Hepatocyte (in vitro differentiated cells): ENCODE measurements around the gene SH3BP4. TPM values are rescaled to one million over a fixed set of nuclear protein-coding genes. Genes with fewer than 3 reads are reported as not detected.
A peak's percentile ranks its signal among the peaks of the same experiment; 100 is the strongest.

Experiments
- DNase-seq: peaks from one replicate; pipeline ENCODE4 v3.0.0-alpha.2; 2016; ENCODE audit warnings: low spot score
- H2AFZ ChIP-seq: fragments of 200-600 bp; sonication (generic); 2 replicates; pipeline ENCODE4 v1.6.0; 2016; ENCODE audit warnings: antibody characterized with exemption, mild to moderate bottlenecking
- H3K27ac ChIP-seq: fragments of 200-600 bp; sonication (generic); 2 replicates; pipeline ENCODE4 v1.5.1; 2016; ENCODE audit warnings: mild to moderate bottlenecking
- H3K27me3 ChIP-seq: fragments of 200-600 bp; sonication (generic); 2 replicates; pipeline ENCODE4 v1.6.1; 2016
- H3K36me3 ChIP-seq: fragments of 200-600 bp; sonication (generic); replicated peaks from 2 replicates; pipeline ENCODE4 v1.5.1; 2016; ENCODE audit warnings: low read depth; ENCODE audit not compliant: insufficient read depth
- H3K4me1 ChIP-seq: fragments of 200-600 bp; sonication (generic); 2 replicates; pipeline ENCODE4 v1.5.1; 2016; ENCODE audit warnings: mild to moderate bottlenecking, moderate library complexity; ENCODE audit not compliant: insufficient read depth
- H3K4me2 ChIP-seq: fragments of 200-600 bp; sonication (generic); 2 replicates; pipeline ENCODE4 v1.6.0; 2016
- H3K4me3 ChIP-seq: fragments of 200-600 bp; sonication (generic); 2 replicates; pipeline ENCODE4 v1.5.1; 2016; ENCODE audit warnings: mild to moderate bottlenecking
- H3K79me2 ChIP-seq: fragments of 200-600 bp; sonication (generic); 2 replicates; pipeline ENCODE4 v1.6.0; 2017; ENCODE audit warnings: mild to moderate bottlenecking
- H3K9me2 ChIP-seq: fragments of 200-600 bp; sonication (generic); replicated peaks from 2 replicates; pipeline ENCODE4 v1.6.0; 2017; ENCODE audit warnings: mild to moderate bottlenecking; ENCODE audit not compliant: insufficient read depth
- H3K9me3 ChIP-seq: fragments of 200-600 bp; sonication (generic); 2 replicates; pipeline ENCODE4 v1.5.1; 2016; ENCODE audit warnings: low read depth, mild to moderate bottlenecking
- H4K20me1 ChIP-seq: fragments of 200-600 bp; sonication (generic); 2 replicates; pipeline ENCODE4 v1.6.0; 2016; ENCODE audit warnings: mild to moderate bottlenecking; ENCODE audit not compliant: insufficient read depth, poor library complexity, severe bottlenecking
- CTCF ChIP-seq: fragments of 200-600 bp; sonication (generic); IDR thresholded peaks from 2 replicates; pipeline ENCODE4 v1.5.1; 2016; ENCODE audit warnings: antibody characterized with exemption, mild to moderate bottlenecking; ENCODE audit not compliant: poor library complexity
- EZH2 ChIP-seq: fragments of 200-600 bp; sonication (generic); IDR thresholded peaks from 2 replicates; pipeline ENCODE4 v1.6.1; 2016; ENCODE audit warnings: antibody characterized with exemption, mild to moderate bottlenecking, borderline replicate concordance
- EZH2phosphoT487 ChIP-seq: fragments of 200-600 bp; sonication (generic); IDR thresholded peaks from one replicate; pipeline ENCODE4 v1.6.1; 2018; ENCODE audit warnings: antibody characterized with exemption, mild to moderate bottlenecking, low read depth, moderate library complexity; ENCODE audit not compliant: unreplicated experiment, severe bottlenecking
- WGBS: methylation state at CpG from one replicate; pipeline ENCODE4 v1.1.6; 2016; ENCODE audit warnings: low lambda C conversion rate; ENCODE audit errors: missing lambda C conversion rate; 5-methylcytosine and 5-hydroxymethylcytosine counted together
- polyA plus RNA-seq: library from polyadenylated mRNA; unstranded; fragments of >200 nt; fragmentation: Nextera tagmentation; extraction: Ambion mirVana; gene quantifications from 2 replicates; pipeline ENCODE4 v1.2.1, GENCODE V29; 2016
- total RNA-seq: library from RNA; depleted of rRNA; stranded (reverse); fragments of >200 nt; gene quantifications from 2 replicates; pipeline ENCODE4 v1.2.3, GENCODE V29; 2014

The SH3BP4 gene
- total and polyA plus RNA-seq, 2 experiments from 2014 or later, result 23.3 to 32.0 TPM

GRCh38 chr2:234981197-234982095 lies 29.6 kb downstream of the SH3BP4 start:
- WGBS, result 20% methylated on average over 26 of the region's 26 CpGs
- TF ChIP-seq EZH2 (no peak), EZH2phosphoT487 (no peak), CTCF (no peak)
- Histone ChIP-seq H3K4me2 (peak overlapping the region; percentile 66), H3K9me2 (no peaks in the 10 kb centered on the region), H3K9me3 (no peaks in the 10 kb centered on the region), H3K4me1 (peaks cover 40% of the 10 kb centered on the region), H3K79me2 (peaks cover 88% of the 10 kb centered on the region), H2AFZ (no peak overlapping the region), H3K36me3 (no peaks in the 10 kb centered on the region), H3K27me3 (no peaks in the 10 kb centered on the region), H3K27ac (peak overlapping the region; percentile 89), H3K4me3 (no peak overlapping the region), H4K20me1 (peaks cover 19% of the 10 kb centered on the region)
- DNase-seq, result peak; percentile 87

GRCh38 chr2:234982096-234982834 lies 30.4 kb downstream of the SH3BP4 start:
- Histone ChIP-seq H3K36me3 (no peaks in the 10 kb centered on the region), H3K4me1 (peaks cover 46% of the 10 kb centered on the region), H3K9me3 (no peaks in the 10 kb centered on the region), H2AFZ (no peak overlapping the region), H3K4me3 (no peak overlapping the region), H3K27me3 (no peaks in the 10 kb centered on the region), H3K9me2 (no peaks in the 10 kb centered on the region), H4K20me1 (peaks cover 19% of the 10 kb centered on the region), H3K4me2 (peak overlapping the region; percentile 66), H3K79me2 (peaks cover 88% of the 10 kb centered on the region), H3K27ac (peak overlapping the region; percentile 89)
- TF ChIP-seq EZH2phosphoT487, result no peak
- no peak for DNase-seq
- WGBS, result 90% methylated on average over 17 of the region's 17 CpGs

GRCh38 chr2:234983011-234983726 lies 31.4 kb downstream of the SH3BP4 start:
- Histone ChIP-seq H3K27me3 (no peaks in the 10 kb centered on the region), H3K9me2 (no peaks in the 10 kb centered on the region), H2AFZ (no peak overlapping the region), H3K4me3 (no peak overlapping the region), H3K27ac (peak overlapping the region; percentile 89), H3K4me2 (peak overlapping the region; percentile 23), H3K9me3 (no peaks in the 10 kb centered on the region), H3K79me2 (peaks cover 88% of the 10 kb centered on the region), H4K20me1 (peaks cover 14% of the 10 kb centered on the region), H3K4me1 (peaks cover 48% of the 10 kb centered on the region), H3K36me3 (no peaks in the 10 kb centered on the region)
- WGBS, result 72% methylated on average over 11 of the region's 11 CpGs
- no peak for DNase-seq
- TF ChIP-seq EZH2phosphoT487 (no peak), EZH2 (no peak), CTCF (no peak)
